ENCODE data around the gene NBL1. TPM values are rescaled to one million over a fixed set of nuclear protein-coding genes. Genes with fewer than 3 reads are reported as not detected.
A peak's percentile ranks its signal among the peaks of the same experiment; 100 is the strongest.

Gene NBL1
- total and polyA plus RNA-seq, 9 of the 15 experiments (the other 6 are each of a cell fraction or from before 2014, with no cell fraction given), result 0.10 to 3.7 (median 1.8) TPM; not detected in 1

DNA sequence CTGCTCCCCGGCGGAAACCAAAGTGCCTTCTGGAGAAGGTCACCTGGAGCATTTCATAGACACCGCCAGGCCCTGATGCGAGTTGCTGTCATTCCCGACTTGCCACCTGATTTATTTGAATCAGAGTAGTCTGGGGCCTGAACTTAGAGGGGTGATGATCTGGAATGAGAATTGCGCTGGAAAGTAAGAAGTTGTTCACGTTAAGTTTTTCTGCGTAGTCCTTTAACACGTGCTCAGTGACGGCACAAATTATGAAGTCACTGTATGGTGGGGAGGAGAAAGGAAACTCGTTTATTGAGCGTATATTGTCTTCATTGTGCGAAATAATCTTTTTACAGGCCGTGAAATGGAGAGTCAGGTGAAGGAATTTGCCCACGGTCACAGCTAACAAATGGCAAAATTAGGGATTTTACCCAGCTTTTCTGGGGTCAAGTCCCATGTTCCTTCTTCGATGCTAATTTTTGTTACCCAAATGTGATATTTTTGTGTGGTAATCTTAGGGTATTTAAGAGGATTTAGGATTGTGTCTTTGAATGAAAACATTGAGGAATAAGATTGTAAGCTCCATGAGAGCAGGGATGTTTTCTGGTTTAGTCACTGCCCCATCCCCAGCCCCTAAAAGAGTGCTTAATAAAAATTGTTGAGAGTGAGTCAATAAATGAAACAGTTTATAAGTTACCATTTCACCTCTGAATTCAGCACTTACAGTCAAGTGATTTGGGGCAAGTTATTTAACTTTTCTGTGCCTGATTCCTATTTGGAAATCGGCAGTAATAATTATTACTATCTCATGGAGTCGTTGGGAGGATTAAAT lies 46.4 kb upstream of the NBL1 start (continued):
- TF ChIP-seq MYC (IDR thresholded peaks at IDR 0.05; ENCODE audit: low read depth, low read length) (peak; percentile 41; the same call in 1 of the 2 replicates), MYC (CRISPR knock-in tag; IDR thresholded peaks at IDR 0.05; ENCODE audit: borderline replicate concordance, low read depth) (0 out of 2 replicates have a peak, but pooled peaks have one; percentile 5), RBM39 (optimal IDR thresholded peaks at IDR 0.05; ENCODE audit: low read depth, low read length) (no peak), SAP30 (IDR thresholded peaks at IDR 0.05; ENCODE audit: borderline replicate concordance, insufficient read depth, low read depth, low read length, poor library complexity, severe bottlenecking) (no peak), ZNF586 (CRISPR knock-in tag; conservative IDR thresholded peaks at IDR 0.05) (no peak), ZNF431 (CRISPR knock-in tag; IDR thresholded peaks at IDR 0.05) (no peak; the same call in 1 of the 2 replicates), ZNF212 (CRISPR knock-in tag; IDR thresholded peaks at IDR 0.05) (no peak), CXXC5 (CRISPR knock-in tag; IDR thresholded peaks at IDR 0.05) (no peak), ZNF23 (CRISPR knock-in tag; IDR thresholded peaks at IDR 0.05) (no peak), KLF6 (CRISPR knock-in tag; IDR thresholded peaks at IDR 0.05; ENCODE audit: borderline replicate concordance) (no peak), STAT5B (CRISPR knock-in tag; IDR thresholded peaks at IDR 0.05) (no peak), GABPB2 (CRISPR knock-in tag; conservative IDR thresholded peaks at IDR 0.05) (no peak), TEAD2 (tag; IDR thresholded peaks at IDR 0.05) (no peak), JUND (IDR thresholded peaks at IDR 0.05; ENCODE audit: borderline replicate concordance, low read depth, low read length) (no peak), JUND (tag; IDR thresholded peaks at IDR 0.05; ENCODE audit: borderline replicate concordance, low read depth, low read length) (peak; percentile 56; the same call in 1 of the 3 replicates), NR2C2 (CRISPR knock-in tag; IDR thresholded peaks at IDR 0.05) (no peak), NR2C2 (tag; IDR thresholded peaks at IDR 0.05) (no peak), NCOA2 (IDR thresholded peaks at IDR 0.05; ENCODE audit: partially characterized antibody in 2 of 2) (peak in 1 of 2 experiments; percentile 11), ZBTB17 (CRISPR knock-in tag; IDR thresholded peaks at IDR 0.05) (peak; percentile 6; the same call in 1 of the 2 replicates), DPF2 (IDR thresholded peaks at IDR 0.05) (0 out of 2 replicates have a peak, but pooled peaks have one; percentile 28), SAFB2 (IDR thresholded peaks at IDR 0.05; ENCODE audit: borderline replicate concordance, low read depth, low read length, severe bottlenecking) (no peak), CREM (IDR thresholded peaks at IDR 0.05; ENCODE audit: low read depth) (peak; percentile 82)
- TF ChIP-seq, protein P1, sequence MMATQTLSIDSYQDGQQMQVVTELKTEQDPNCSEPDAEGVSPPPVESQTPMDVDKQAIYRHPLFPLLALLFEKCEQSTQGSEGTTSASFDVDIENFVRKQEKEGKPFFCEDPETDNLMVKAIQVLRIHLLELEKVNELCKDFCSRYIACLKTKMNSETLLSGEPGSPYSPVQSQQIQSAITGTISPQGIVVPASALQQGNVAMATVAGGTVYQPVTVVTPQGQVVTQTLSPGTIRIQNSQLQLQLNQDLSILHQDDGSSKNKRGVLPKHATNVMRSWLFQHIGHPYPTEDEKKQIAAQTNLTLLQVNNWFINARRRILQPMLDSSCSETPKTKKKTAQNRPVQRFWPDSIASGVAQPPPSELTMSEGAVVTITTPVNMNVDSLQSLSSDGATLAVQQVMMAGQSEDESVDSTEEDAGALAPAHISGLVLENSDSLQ (IDR thresholded peaks at IDR 0.05), result peak; percentile 57
- TF ChIP-seq, protein P2, sequence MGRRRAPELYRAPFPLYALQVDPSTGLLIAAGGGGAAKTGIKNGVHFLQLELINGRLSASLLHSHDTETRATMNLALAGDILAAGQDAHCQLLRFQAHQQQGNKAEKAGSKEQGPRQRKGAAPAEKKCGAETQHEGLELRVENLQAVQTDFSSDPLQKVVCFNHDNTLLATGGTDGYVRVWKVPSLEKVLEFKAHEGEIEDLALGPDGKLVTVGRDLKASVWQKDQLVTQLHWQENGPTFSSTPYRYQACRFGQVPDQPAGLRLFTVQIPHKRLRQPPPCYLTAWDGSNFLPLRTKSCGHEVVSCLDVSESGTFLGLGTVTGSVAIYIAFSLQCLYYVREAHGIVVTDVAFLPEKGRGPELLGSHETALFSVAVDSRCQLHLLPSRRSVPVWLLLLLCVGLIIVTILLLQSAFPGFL (CRISPR knock-in tag; IDR thresholded peaks at IDR 0.05), result no peak
- TF ChIP-seq, protein P3, sequence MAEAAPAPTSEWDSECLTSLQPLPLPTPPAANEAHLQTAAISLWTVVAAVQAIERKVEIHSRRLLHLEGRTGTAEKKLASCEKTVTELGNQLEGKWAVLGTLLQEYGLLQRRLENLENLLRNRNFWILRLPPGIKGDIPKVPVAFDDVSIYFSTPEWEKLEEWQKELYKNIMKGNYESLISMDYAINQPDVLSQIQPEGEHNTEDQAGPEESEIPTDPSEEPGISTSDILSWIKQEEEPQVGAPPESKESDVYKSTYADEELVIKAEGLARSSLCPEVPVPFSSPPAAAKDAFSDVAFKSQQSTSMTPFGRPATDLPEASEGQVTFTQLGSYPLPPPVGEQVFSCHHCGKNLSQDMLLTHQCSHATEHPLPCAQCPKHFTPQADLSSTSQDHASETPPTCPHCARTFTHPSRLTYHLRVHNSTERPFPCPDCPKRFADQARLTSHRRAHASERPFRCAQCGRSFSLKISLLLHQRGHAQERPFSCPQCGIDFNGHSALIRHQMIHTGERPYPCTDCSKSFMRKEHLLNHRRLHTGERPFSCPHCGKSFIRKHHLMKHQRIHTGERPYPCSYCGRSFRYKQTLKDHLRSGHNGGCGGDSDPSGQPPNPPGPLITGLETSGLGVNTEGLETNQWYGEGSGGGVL (CRISPR knock-in tag; IDR thresholded peaks at IDR 0.05), result no peak
